ENCODE results near the gene A1BG.

A1BG gene

GRCh38 chr19:58334691-58335249, 18.5 kb downstream of the A1BG start:
- DNase-seq: no peak

- DNase-seq: no peak
Observed at GRCh38 chr19:58332697-58333096, 20.6 kb downstream of the A1BG start.

- DNase-seq: no peak
Observed at GRCh38 chr19:58330458-58330857, 22.8 kb downstream of the A1BG start.

- no peak for DNase-seq
Observed at GRCh38 chr19:58328999-58329398, 24.3 kb downstream of the A1BG start.

GRCh38 chr19:58326914-58327726, 26.2 kb downstream of the A1BG start, which contains the start of gene ZSCAN22:
Gene ZSCAN22, plus strand, starts transcription at chr19:58326994. Its CDS starts 7,809 bp downstream, at chr19:58334803.
- peak; percentile 67 to 89 (median 78) for DNase-seq

- DNase-seq: no peak
Observed at GRCh38 chr19:58326501-58326913, 26.8 kb downstream of the A1BG start.

GRCh38 chr19:58325311-58326022, 27.8 kb downstream of the A1BG start:
- no peak for DNase-seq

- no peak for DNase-seq
Observed at GRCh38 chr19:58319241-58319640, 34.1 kb downstream of the A1BG start.

- DNase-seq: no peak
Observed at GRCh38 chr19:58318297-58318696, 35.0 kb downstream of the A1BG start.

GRCh38 chr19:58317476-58318072, 35.7 kb downstream of the A1BG start:
- DNase-seq: no peak

GRCh38 chr19:58315580-58315979, 37.7 kb downstream of the A1BG start:
- no peak for DNase-seq

- DNase-seq: no peak
Observed at GRCh38 chr19:58311345-58311865, 41.9 kb downstream of the A1BG start.

GRCh38 chr19:58310685-58311084, 42.6 kb downstream of the A1BG start:
- peak in 1 of 5 donors; percentile 10 for DNase-seq

- no peak for DNase-seq
Observed at GRCh38 chr19:58307736-58308135, 45.6 kb downstream of the A1BG start.

- peak in 1 of 5 donors; percentile 19 for DNase-seq
Observed at GRCh38 chr19:58305932-58306323, 47.4 kb downstream of the A1BG start.

GRCh38 chr19:58305065-58305931, 48.0 kb downstream of the A1BG start, which contains the start of gene ERVK3-1:
Gene ERVK3-1, plus strand, starts transcription at chr19:58305377. Its CDS starts 6,792 bp downstream, at chr19:58312169.
- peak; percentile 90 to 99 (median 93) for DNase-seq

- no peak for DNase-seq
Observed at GRCh38 chr19:58304748-58305064, 48.6 kb downstream of the A1BG start.

GRCh38 chr19:58304255-58304654, 49.0 kb downstream of the A1BG start:
- DNase-seq: no peak

GRCh38 chr19:58300620-58301019, 52.7 kb downstream of the A1BG start:
- DNase-seq: no peak

GRCh38 chr19:58296104-58296503, 57.2 kb downstream of the A1BG start:
- no peak for DNase-seq
